ENCODE results near the gene CRYZL1. TPM values are rescaled to one million over a fixed set of nuclear protein-coding genes. Genes with fewer than 3 reads are reported as not detected.

The CRYZL1 gene
- total and polyA plus RNA-seq, 2 donors (not counting 1 experiment from before 2014, with no cell fraction given): 30.6 to 60.6 TPM

DNA sequence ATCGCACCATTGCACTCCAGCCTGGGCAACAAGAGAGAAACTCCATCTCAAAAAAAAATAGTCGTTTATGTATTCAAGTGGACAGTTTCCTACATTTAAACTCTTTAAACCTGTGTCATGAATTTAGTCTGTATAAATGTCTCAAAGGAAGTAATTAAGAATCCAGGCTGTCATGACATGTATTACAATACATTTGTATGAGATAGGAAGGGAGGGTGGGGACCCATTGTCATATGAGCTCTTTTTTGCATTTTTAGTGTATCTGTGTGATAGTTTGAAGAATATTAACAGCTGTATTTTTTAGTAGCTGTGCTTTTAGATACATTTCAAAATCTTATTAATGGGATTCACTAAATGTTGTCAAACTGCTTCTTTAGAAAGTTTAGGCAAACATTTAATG lies 73.1 kb downstream of the CRYZL1 start:
- no peak overlapping the region for H3K4me2 ChIP-seq (replicated peaks; ENCODE audit: low read depth, low read length, poor library complexity, severe bottlenecking)
- peaks cover 38% of the 10 kb centered on the region for H4K20me1 ChIP-seq (ENCODE audit: control insufficient read depth, insufficient read depth, low read length, poor library complexity, severe bottlenecking)
- DNase-seq (no peak), ATAC-seq (ENCODE audit: low read depth) (no peak)
- intact Hi-C loops (cut with micrococcal nuclease): no loop called here
- H3K4me3 ChIP-seq (ENCODE audit: control extremely low read depth in 1 of 5, extremely low read depth in 1 of 5, insufficient read depth in 1 of 5, low read depth in 2 of 5, low read length in 4 of 5): no peak overlapping the region
- H3K27me3 ChIP-seq (replicated peaks in 1 of 4; ENCODE audit: control extremely low read depth in 1 of 4, control insufficient read depth in 3 of 4, insufficient read depth in 4 of 4, low read length in 3 of 4): no peaks in the 10 kb centered on the region
- no peak overlapping the region for H3K27ac ChIP-seq (ENCODE audit: low read length in 2 of 2)
- peaks cover 40% of the 10 kb centered on the region for H3K79me2 ChIP-seq (ENCODE audit: control insufficient read depth, insufficient read depth, low read length)
- H3K4me1 Mint-ChIP-seq: peaks cover 4% of the 10 kb centered on the region
- H3K9ac ChIP-seq (ENCODE audit: low read length): no peak overlapping the region
- H3K27me3 Mint-ChIP-seq: no peaks in the 10 kb centered on the region
- no peak overlapping the region for H3K4me3 Mint-ChIP-seq
- H3K36me3 ChIP-seq (replicated peaks in 1 of 2; ENCODE audit: control extremely low read depth in 1 of 2, control insufficient read depth in 1 of 2, extremely low read depth in 1 of 2, insufficient read depth in 2 of 2, low read length in 1 of 2): peaks cover 10 to 58% of the 10 kb centered on the region in 2 experiments
- ChIA-PET CTCF (no interaction called here), POLR2A (no interaction called here)
- TF ChIP-seq EZH2 (IDR thresholded peaks at IDR 0.05; ENCODE audit: borderline replicate concordance, insufficient read depth, low read depth, low read length, poor library complexity, severe bottlenecking): no peak
- TF ChIP-seq, protein P1, sequence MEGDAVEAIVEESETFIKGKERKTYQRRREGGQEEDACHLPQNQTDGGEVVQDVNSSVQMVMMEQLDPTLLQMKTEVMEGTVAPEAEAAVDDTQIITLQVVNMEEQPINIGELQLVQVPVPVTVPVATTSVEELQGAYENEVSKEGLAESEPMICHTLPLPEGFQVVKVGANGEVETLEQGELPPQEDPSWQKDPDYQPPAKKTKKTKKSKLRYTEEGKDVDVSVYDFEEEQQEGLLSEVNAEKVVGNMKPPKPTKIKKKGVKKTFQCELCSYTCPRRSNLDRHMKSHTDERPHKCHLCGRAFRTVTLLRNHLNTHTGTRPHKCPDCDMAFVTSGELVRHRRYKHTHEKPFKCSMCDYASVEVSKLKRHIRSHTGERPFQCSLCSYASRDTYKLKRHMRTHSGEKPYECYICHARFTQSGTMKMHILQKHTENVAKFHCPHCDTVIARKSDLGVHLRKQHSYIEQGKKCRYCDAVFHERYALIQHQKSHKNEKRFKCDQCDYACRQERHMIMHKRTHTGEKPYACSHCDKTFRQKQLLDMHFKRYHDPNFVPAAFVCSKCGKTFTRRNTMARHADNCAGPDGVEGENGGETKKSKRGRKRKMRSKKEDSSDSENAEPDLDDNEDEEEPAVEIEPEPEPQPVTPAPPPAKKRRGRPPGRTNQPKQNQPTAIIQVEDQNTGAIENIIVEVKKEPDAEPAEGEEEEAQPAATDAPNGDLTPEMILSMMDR (IDR thresholded peaks at IDR 0.05): no peak
- H3K27ac Mint-ChIP-seq: no peak overlapping the region
- H3K4me1 ChIP-seq (ENCODE audit: control insufficient read depth in 2 of 2, insufficient read depth in 2 of 2, low read length in 2 of 2): no peaks in the 10 kb centered on the region
- H3K9me3 Mint-ChIP-seq (ENCODE audit: insufficient read depth): no peaks in the 10 kb centered on the region
- WGBS (ENCODE audit: insufficient coverage): no CpG with 5 or more reads among the region's 2 CpGs
- H2AFZ ChIP-seq (ENCODE audit: insufficient read depth, low read depth, low read length, poor library complexity, severe bottlenecking): no peak overlapping the region
- no peaks in the 10 kb centered on the region for H3K9me3 ChIP-seq (ENCODE audit: control extremely low read depth in 1 of 3, control insufficient read depth in 2 of 3, insufficient read depth in 1 of 3, low read length in 2 of 3)

DNA sequence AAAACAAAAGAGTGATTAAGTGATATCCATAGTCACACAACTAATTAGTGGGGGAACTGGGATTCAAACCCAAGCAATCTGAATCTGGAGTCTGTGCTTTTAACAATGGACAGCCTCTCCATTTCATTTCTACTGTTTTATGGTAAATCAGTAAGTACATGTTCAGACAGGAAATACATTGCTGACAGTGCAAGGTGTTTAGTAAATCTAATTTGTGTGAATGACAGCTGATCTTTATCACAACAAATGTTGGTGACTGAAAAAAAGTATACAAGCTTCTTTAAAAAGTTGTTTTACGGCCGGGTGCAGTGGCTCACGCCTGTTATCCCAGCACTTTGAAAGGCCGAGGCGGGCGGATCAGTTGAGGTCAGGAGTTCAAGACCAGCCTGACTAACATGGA lies 73.6 kb downstream of the CRYZL1 start:
- Histone ChIP-seq H3K9ac (ENCODE audit: low read length) (no peak overlapping the region), H3K4me1 (ENCODE audit: control insufficient read depth in 2 of 2, insufficient read depth in 2 of 2, low read length in 2 of 2) (no peaks in the 10 kb centered on the region), H3K9me3 (ENCODE audit: control extremely low read depth in 1 of 3, control insufficient read depth in 2 of 3, insufficient read depth in 1 of 3, low read length in 2 of 3) (no peaks in the 10 kb centered on the region), H4K20me1 (ENCODE audit: control insufficient read depth, insufficient read depth, low read length, poor library complexity, severe bottlenecking) (peaks cover 38% of the 10 kb centered on the region), H3K4me2 (replicated peaks; ENCODE audit: low read depth, low read length, poor library complexity, severe bottlenecking) (no peak overlapping the region), H2AFZ (ENCODE audit: insufficient read depth, low read depth, low read length, poor library complexity, severe bottlenecking) (no peak overlapping the region), H3K27ac (ENCODE audit: low read length in 2 of 2) (no peak overlapping the region), H3K27me3 (replicated peaks in 1 of 4; ENCODE audit: control extremely low read depth in 1 of 4, control insufficient read depth in 3 of 4, insufficient read depth in 4 of 4, low read length in 3 of 4) (no peaks in the 10 kb centered on the region), H3K79me2 (ENCODE audit: control insufficient read depth, insufficient read depth, low read length) (peaks cover 43% of the 10 kb centered on the region), H3K36me3 (replicated peaks in 1 of 2; ENCODE audit: control extremely low read depth in 1 of 2, control insufficient read depth in 1 of 2, extremely low read depth in 1 of 2, insufficient read depth in 2 of 2, low read length in 1 of 2) (peaks cover 8 to 56% of the 10 kb centered on the region in 2 experiments), H3K4me3 (ENCODE audit: control extremely low read depth in 1 of 5, extremely low read depth in 1 of 5, insufficient read depth in 1 of 5, low read depth in 2 of 5, low read length in 4 of 5) (no peak overlapping the region)
- ATAC-seq (ENCODE audit: low read depth) (no peak), DNase-seq (no peak)
- intact Hi-C loops (cut with micrococcal nuclease): no loop called here
- WGBS (ENCODE audit: insufficient coverage): 98% methylated on average over 6 of the region's 6 CpGs
- Mint-ChIP-seq H3K9me3 (ENCODE audit: insufficient read depth) (no peaks in the 10 kb centered on the region), H3K27ac (no peak overlapping the region), H3K4me1 (peaks cover 4% of the 10 kb centered on the region), H3K27me3 (no peaks in the 10 kb centered on the region), H3K4me3 (no peak overlapping the region)
- ChIA-PET POLR2A (no interaction called here), CTCF (no interaction called here)
- TF ChIP-seq EZH2 (IDR thresholded peaks at IDR 0.05; ENCODE audit: borderline replicate concordance, insufficient read depth, low read depth, low read length, poor library complexity, severe bottlenecking): no peak
- TF ChIP-seq, protein P1 (IDR thresholded peaks at IDR 0.05): no peak

All from B cell (primary cell).